Neutrophil (primary cell): ENCODE results near the gene DOCK9.

ENCODE experiments used
- H3K27ac ChIP-seq: fragments of 200-600 bp; sonication (generic); 2 replicates; pipeline ENCODE4 v1.5.1; 2016; ENCODE audit warnings: mild to moderate bottlenecking, moderate library complexity
- H3K27me3 ChIP-seq: fragments of 200-600 bp; sonication (generic); 2 replicates; pipeline ENCODE4 v1.6.0; 2016; ENCODE audit warnings: mild to moderate bottlenecking
- H3K36me3 ChIP-seq: fragments of 200-600 bp; sonication (generic); 2 replicates; pipeline ENCODE4 v1.5.1; 2017
- H3K4me1 ChIP-seq, 2 experiments: fragments of 200-600 bp in 1 of 2; sonication (generic) in 1 of 2; 1 replicate in 1 of 2; 2 replicates in 1 of 2; pipeline versions ENCODE4 v1.5.1 to v1.6.1; 2013 to 2016; ENCODE audit warnings: low read depth in 1 of 2, low read length in 1 of 2, mild to moderate bottlenecking in 1 of 2, moderate library complexity in 1 of 2; ENCODE audit not compliant: control insufficient read depth in 1 of 2, insufficient read depth in 1 of 2
- H3K4me3 ChIP-seq, 2 experiments: fragments of 200-600 bp in 1 of 2; sonication (generic) in 1 of 2; 1 replicate in 1 of 2; 2 replicates in 1 of 2; pipeline ENCODE4 v1.5.1; 2013 to 2016; ENCODE audit warnings: low read depth in 1 of 2, low read length in 1 of 2, mild to moderate bottlenecking in 1 of 2, moderate library complexity in 1 of 2
- H3K9me3 ChIP-seq: fragments of 200-600 bp; sonication (generic); 2 replicates; pipeline ENCODE4 v1.5.1; 2016
- CTCF ChIP-seq: fragments of 200-600 bp; sonication (generic); IDR thresholded peaks from 2 replicates; pipeline ENCODE4 v1.5.1; 2016; ENCODE audit warnings: antibody characterized with exemption

Gene DOCK9

GRCh38 chr13:98781905-98782304, 196.0 kb downstream of the DOCK9 start:
- H3K36me3 ChIP-seq = no peaks in the 10 kb centered on the region
- H3K27ac ChIP-seq = no peak overlapping the region
- no peaks in the 10 kb centered on the region for H3K4me1 ChIP-seq
- no peaks in the 10 kb centered on the region for H3K9me3 ChIP-seq
- TF ChIP-seq CTCF = no peak
- H3K4me3 ChIP-seq = no peak overlapping the region
- H3K27me3 ChIP-seq = peaks cover 11% of the 10 kb centered on the region

DNA sequence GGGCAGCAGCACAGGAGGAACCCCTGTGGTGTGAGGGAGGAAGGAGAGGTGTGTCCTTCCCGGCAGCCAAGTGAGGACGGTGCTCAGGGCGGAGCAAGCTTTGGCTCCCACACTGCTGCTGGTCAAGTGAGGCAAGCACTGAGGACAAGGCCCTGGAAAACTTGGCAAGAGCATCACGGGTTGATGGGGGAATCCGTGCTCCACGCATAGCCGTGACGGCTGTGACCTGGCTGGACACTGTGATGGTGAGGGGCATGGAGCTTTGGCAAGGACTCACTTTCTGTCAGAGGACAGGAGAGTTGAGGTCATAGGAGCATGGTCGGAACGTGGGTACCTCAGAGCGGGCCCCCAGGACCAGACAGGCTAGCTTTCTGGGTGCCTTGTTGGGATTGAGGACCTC, 196.4 kb downstream of the DOCK9 start:
- Histone ChIP-seq H3K4me3 (no peak overlapping the region), H3K27me3 (peaks cover 6% of the 10 kb centered on the region), H3K36me3 (no peaks in the 10 kb centered on the region), H3K9me3 (no peaks in the 10 kb centered on the region), H3K4me1 (no peaks in the 10 kb centered on the region), H3K27ac (no peak overlapping the region)
- no peak for TF ChIP-seq CTCF

GRCh38 chr13:98781045-98781444, 196.8 kb downstream of the DOCK9 start:
- Histone ChIP-seq H3K36me3 (no peaks in the 10 kb centered on the region), H3K4me1 (no peaks in the 10 kb centered on the region), H3K4me3 (no peak overlapping the region), H3K9me3 (no peaks in the 10 kb centered on the region), H3K27ac (no peak overlapping the region), H3K27me3 (peaks cover 2% of the 10 kb centered on the region)
- TF ChIP-seq CTCF = no peak

GRCh38 chr13:98780451-98780850, 197.4 kb downstream of the DOCK9 start:
- no peaks in the 10 kb centered on the region for H3K27me3 ChIP-seq
- H3K9me3 ChIP-seq = no peaks in the 10 kb centered on the region
- no peaks in the 10 kb centered on the region for H3K36me3 ChIP-seq
- no peak for TF ChIP-seq CTCF
- H3K4me1 ChIP-seq = no peaks in the 10 kb centered on the region
- H3K27ac ChIP-seq = no peak overlapping the region
- no peak overlapping the region for H3K4me3 ChIP-seq

DNA sequence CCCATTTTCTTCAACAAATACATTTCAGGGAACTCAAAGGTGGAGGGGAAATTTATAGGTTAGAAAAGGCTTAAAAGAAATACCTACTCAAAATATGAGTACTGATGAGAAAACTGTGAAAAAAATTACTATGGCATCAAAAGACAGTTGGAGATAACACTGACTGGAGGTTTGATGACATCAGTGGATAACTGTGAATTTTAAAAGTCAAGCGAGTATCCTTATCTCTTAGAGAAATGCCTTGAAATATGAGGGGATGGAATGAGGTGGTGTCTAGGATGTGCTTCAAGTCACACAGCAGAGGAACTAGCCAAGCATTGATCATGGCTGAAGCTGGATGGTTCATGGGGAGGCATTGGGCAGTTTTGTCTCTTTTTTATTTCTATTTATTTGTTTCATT, 198.2 kb downstream of the DOCK9 start:
- no peak for TF ChIP-seq CTCF
- H3K9me3 ChIP-seq = no peaks in the 10 kb centered on the region
- no peaks in the 10 kb centered on the region for H3K36me3 ChIP-seq
- H3K4me3 ChIP-seq = no peak overlapping the region
- H3K27ac ChIP-seq = no peak overlapping the region
- H3K4me1 ChIP-seq = no peaks in the 10 kb centered on the region
- no peaks in the 10 kb centered on the region for H3K27me3 ChIP-seq

- no peaks in the 10 kb centered on the region for H3K27me3 ChIP-seq
- no peak for TF ChIP-seq CTCF
- H3K36me3 ChIP-seq = no peaks in the 10 kb centered on the region
- no peak overlapping the region for H3K27ac ChIP-seq
- H3K4me3 ChIP-seq = no peak overlapping the region
- H3K4me1 ChIP-seq = no peaks in the 10 kb centered on the region
- H3K9me3 ChIP-seq = no peaks in the 10 kb centered on the region
Observed at GRCh38 chr13:98778749-98779148, 199.1 kb downstream of the DOCK9 start.
